Karpas-422 (cell line): ENCODE measurements around the gene SMIM44. TPM values are rescaled to one million over a fixed set of nuclear protein-coding genes. Genes with fewer than 3 reads are reported as not detected.

Source experiments
- DNase-seq: peaks from one replicate; pipeline ENCODE4 v3.0.0-alpha.2; 2015
- H2AFZ ChIP-seq: fragments of 200-600 bp; sonication (generic); 2 replicates; pipeline ENCODE4 v1.6.1; 2014; ENCODE audit warnings: antibody characterized with exemption, low read length, mixed read lengths
- H3K27ac ChIP-seq: fragments of 200-600 bp; sonication (generic); 2 replicates; pipeline ENCODE4 v1.5.1; 2014; ENCODE audit warnings: mild to moderate bottlenecking, low read length, moderate library complexity
- H3K27me3 ChIP-seq: fragments of 200-600 bp; sonication (generic); 2 replicates; pipeline ENCODE4 v1.6.1; 2014; ENCODE audit warnings: low read length, mixed read lengths
- H3K36me3 ChIP-seq: fragments of 200-600 bp; sonication (generic); 2 replicates; pipeline ENCODE4 v1.6.1; 2014; ENCODE audit warnings: low read length, mixed read lengths; ENCODE audit not compliant: insufficient read depth
- H3K4me1 ChIP-seq: fragments of 200-600 bp; sonication (generic); 2 replicates; pipeline ENCODE4 v1.6.1; 2014; ENCODE audit warnings: mild to moderate bottlenecking, low read length, mixed read lengths
- H3K4me2 ChIP-seq: fragments of 200-600 bp; sonication (generic); 2 replicates; pipeline ENCODE4 v1.6.1; 2014; ENCODE audit warnings: low read length, low read depth, mild to moderate bottlenecking; ENCODE audit not compliant: poor library complexity, severe bottlenecking
- H3K4me3 ChIP-seq: fragments of 200-600 bp; sonication (generic); 2 replicates; pipeline ENCODE4 v1.5.1; 2014; ENCODE audit warnings: mild to moderate bottlenecking, antibody characterized with exemption, low read length, mixed read lengths
- H3K79me2 ChIP-seq: fragments of 200-600 bp; sonication (generic); 2 replicates; pipeline ENCODE4 v1.6.1; 2014; ENCODE audit warnings: mild to moderate bottlenecking, low read length, mixed read lengths
- H3K9ac ChIP-seq: fragments of 200-600 bp; sonication (generic); 2 replicates; pipeline ENCODE4 v1.6.0; 2014; ENCODE audit warnings: low read length
- H3K9me2 ChIP-seq: fragments of 200-600 bp; sonication (generic), shearing (Covaris generic); replicated peaks from 2 replicates; pipeline ENCODE4 v1.6.0; 2014; ENCODE audit warnings: mild to moderate bottlenecking, low read length, moderate library complexity; ENCODE audit not compliant: insufficient read depth
- H3K9me3 ChIP-seq: fragments of 300-700, 200-600 bp; sonication (generic); 2 replicates; pipeline ENCODE4 v1.6.1; 2014; ENCODE audit warnings: low read length, mixed read lengths
- H4K20me1 ChIP-seq: fragments of 200-600 bp; sonication (generic); 2 replicates; pipeline ENCODE4 v1.6.1; 2014; ENCODE audit warnings: mild to moderate bottlenecking, antibody characterized with exemption, low read length, low read depth; ENCODE audit not compliant: insufficient read depth
- total RNA-seq: library from RNA; depleted of rRNA; stranded (reverse); fragments of >200 nt; shearing (Covaris generic); gene quantifications from 2 replicates; pipeline ENCODE4 v1.2.3, GENCODE V29; 2014; ENCODE audit warnings: low replicate concordance

Gene SMIM44
- total RNA-seq, 1 experiment from 2014 or later = not detected

GRCh38 chr19:3520166-3521103, 37.2 kb upstream of the SMIM44 start:
- 0 out of 2 replicates have a peak overlapping the region, but pooled peaks have one; percentile 37 for H3K27ac ChIP-seq
- no peaks in the 10 kb centered on the region for H3K27me3 ChIP-seq
- H3K4me3 ChIP-seq = no peak overlapping the region
- H3K79me2 ChIP-seq = peaks cover 63% of the 10 kb centered on the region
- peaks cover 36% of the 10 kb centered on the region for H3K4me1 ChIP-seq
- no peaks in the 10 kb centered on the region for H3K9me3 ChIP-seq
- no peaks in the 10 kb centered on the region for H3K9me2 ChIP-seq
- H3K4me2 ChIP-seq = no peak overlapping the region
- no peak overlapping the region for H3K9ac ChIP-seq
- DNase-seq = no peak
- no peak overlapping the region for H2AFZ ChIP-seq
- no peaks in the 10 kb centered on the region for H3K36me3 ChIP-seq
- peaks cover 13% of the 10 kb centered on the region for H4K20me1 ChIP-seq

- H2AFZ ChIP-seq = no peak overlapping the region
- H3K4me3 ChIP-seq = no peak overlapping the region
- peaks cover 18% of the 10 kb centered on the region for H4K20me1 ChIP-seq
- peaks cover 36% of the 10 kb centered on the region for H3K4me1 ChIP-seq
- no peaks in the 10 kb centered on the region for H3K36me3 ChIP-seq
- no peaks in the 10 kb centered on the region for H3K9me2 ChIP-seq
- H3K27me3 ChIP-seq = no peaks in the 10 kb centered on the region
- no peak overlapping the region for H3K9ac ChIP-seq
- H3K27ac ChIP-seq = no peak overlapping the region
- H3K9me3 ChIP-seq = no peaks in the 10 kb centered on the region
- H3K4me2 ChIP-seq = no peak overlapping the region
- peaks cover 74% of the 10 kb centered on the region for H3K79me2 ChIP-seq
- DNase-seq = no peak
These were observed 35.9 kb upstream of the SMIM44 start for GRCh38 chr19:3519126-3519525.

- no peaks in the 10 kb centered on the region for H3K27me3 ChIP-seq
- no peak overlapping the region for H3K9ac ChIP-seq
- no peak for DNase-seq
- peaks cover 36% of the 10 kb centered on the region for H3K4me1 ChIP-seq
- no peak overlapping the region for H3K4me2 ChIP-seq
- H2AFZ ChIP-seq = no peak overlapping the region
- no peaks in the 10 kb centered on the region for H3K9me2 ChIP-seq
- H3K9me3 ChIP-seq = no peaks in the 10 kb centered on the region
- H4K20me1 ChIP-seq = peaks cover 18% of the 10 kb centered on the region
- no peaks in the 10 kb centered on the region for H3K36me3 ChIP-seq
- H3K4me3 ChIP-seq = no peak overlapping the region
- H3K79me2 ChIP-seq = peaks cover 79% of the 10 kb centered on the region
- no peak overlapping the region for H3K27ac ChIP-seq
These were observed 35.4 kb upstream of the SMIM44 start for GRCh38 chr19:3518659-3519058.

GRCh38 chr19:3518255-3518654, 35.0 kb upstream of the SMIM44 start:
- Histone ChIP-seq H3K4me1 (peaks cover 36% of the 10 kb centered on the region), H2AFZ (no peak overlapping the region), H4K20me1 (peaks cover 18% of the 10 kb centered on the region), H3K4me3 (no peak overlapping the region), H3K27me3 (no peaks in the 10 kb centered on the region), H3K9me2 (no peaks in the 10 kb centered on the region), H3K36me3 (no peaks in the 10 kb centered on the region), H3K9me3 (no peaks in the 10 kb centered on the region), H3K4me2 (no peak overlapping the region), H3K79me2 (peaks cover 83% of the 10 kb centered on the region), H3K9ac (no peak overlapping the region), H3K27ac (no peak overlapping the region)
- no peak for DNase-seq

GRCh38 chr19:3517638-3518037, 34.4 kb upstream of the SMIM44 start:
- peaks cover 18% of the 10 kb centered on the region for H4K20me1 ChIP-seq
- H3K9me2 ChIP-seq = no peaks in the 10 kb centered on the region
- peaks cover 89% of the 10 kb centered on the region for H3K79me2 ChIP-seq
- no peak overlapping the region for H3K27ac ChIP-seq
- no peak for DNase-seq
- H3K27me3 ChIP-seq = no peaks in the 10 kb centered on the region
- H3K9ac ChIP-seq = no peak overlapping the region
- H3K36me3 ChIP-seq = no peaks in the 10 kb centered on the region
- H3K4me1 ChIP-seq = peaks cover 36% of the 10 kb centered on the region
- H3K9me3 ChIP-seq = no peaks in the 10 kb centered on the region
- no peak overlapping the region for H2AFZ ChIP-seq
- no peak overlapping the region for H3K4me3 ChIP-seq
- H3K4me2 ChIP-seq = no peak overlapping the region

- H4K20me1 ChIP-seq = peaks cover 23% of the 10 kb centered on the region
- no peaks in the 10 kb centered on the region for H3K27me3 ChIP-seq
- no peaks in the 10 kb centered on the region for H3K9me3 ChIP-seq
- H3K4me2 ChIP-seq = peak overlapping the region; percentile 20
- H3K79me2 ChIP-seq = peaks cover 93% of the 10 kb centered on the region
- no peaks in the 10 kb centered on the region for H3K36me3 ChIP-seq
- H3K27ac ChIP-seq = peak overlapping the region; percentile 54
- peaks cover 36% of the 10 kb centered on the region for H3K4me1 ChIP-seq
- peak; percentile 86 for DNase-seq
- H3K4me3 ChIP-seq = 0 out of 2 replicates have a peak overlapping the region, but pooled peaks have one; percentile 15
- no peak overlapping the region for H2AFZ ChIP-seq
- no peaks in the 10 kb centered on the region for H3K9me2 ChIP-seq
- no peak overlapping the region for H3K9ac ChIP-seq
These were observed 33.5 kb upstream of the SMIM44 start for GRCh38 chr19:3516675-3517207.

- Histone ChIP-seq H3K27ac (peak overlapping the region; percentile 54), H3K9me2 (no peaks in the 10 kb centered on the region), H3K9me3 (no peaks in the 10 kb centered on the region), H3K9ac (no peak overlapping the region), H3K4me1 (peaks cover 36% of the 10 kb centered on the region), H3K4me2 (peak overlapping the region; percentile 20), H3K79me2 (peaks cover 97% of the 10 kb centered on the region), H4K20me1 (peaks cover 25% of the 10 kb centered on the region), H3K4me3 (0 out of 2 replicates have a peak overlapping the region, but pooled peaks have one; percentile 15), H3K36me3 (no peaks in the 10 kb centered on the region), H2AFZ (no peak overlapping the region), H3K27me3 (no peaks in the 10 kb centered on the region)
- no peak for DNase-seq
These were observed 32.7 kb upstream of the SMIM44 start for GRCh38 chr19:3515891-3516422.

GRCh38 chr19:3514930-3515329, 31.7 kb upstream of the SMIM44 start:
- no peaks in the 10 kb centered on the region for H3K9me3 ChIP-seq
- no peak overlapping the region for H3K27ac ChIP-seq
- H3K9me2 ChIP-seq = no peaks in the 10 kb centered on the region
- peaks cover 26% of the 10 kb centered on the region for H4K20me1 ChIP-seq
- DNase-seq = no peak
- H3K4me2 ChIP-seq = no peak overlapping the region
- H3K4me1 ChIP-seq = peaks cover 36% of the 10 kb centered on the region
- peaks cover 97% of the 10 kb centered on the region for H3K79me2 ChIP-seq
- H3K36me3 ChIP-seq = no peaks in the 10 kb centered on the region
- no peak overlapping the region for H3K9ac ChIP-seq
- no peak overlapping the region for H3K4me3 ChIP-seq
- H2AFZ ChIP-seq = no peak overlapping the region
- H3K27me3 ChIP-seq = no peaks in the 10 kb centered on the region
